GM18498 (cell line): ENCODE data around the gene DSCAML1.

Source experiments
- ATAC-seq: cut with Tn5 transposase; IDR thresholded peaks from one replicate; pipeline ENCODE4 v1.9.1; 2021; ENCODE audit warnings: mild to moderate bottlenecking, moderate library complexity; ENCODE audit not compliant: unreplicated experiment

The DSCAML1 gene

DNA sequence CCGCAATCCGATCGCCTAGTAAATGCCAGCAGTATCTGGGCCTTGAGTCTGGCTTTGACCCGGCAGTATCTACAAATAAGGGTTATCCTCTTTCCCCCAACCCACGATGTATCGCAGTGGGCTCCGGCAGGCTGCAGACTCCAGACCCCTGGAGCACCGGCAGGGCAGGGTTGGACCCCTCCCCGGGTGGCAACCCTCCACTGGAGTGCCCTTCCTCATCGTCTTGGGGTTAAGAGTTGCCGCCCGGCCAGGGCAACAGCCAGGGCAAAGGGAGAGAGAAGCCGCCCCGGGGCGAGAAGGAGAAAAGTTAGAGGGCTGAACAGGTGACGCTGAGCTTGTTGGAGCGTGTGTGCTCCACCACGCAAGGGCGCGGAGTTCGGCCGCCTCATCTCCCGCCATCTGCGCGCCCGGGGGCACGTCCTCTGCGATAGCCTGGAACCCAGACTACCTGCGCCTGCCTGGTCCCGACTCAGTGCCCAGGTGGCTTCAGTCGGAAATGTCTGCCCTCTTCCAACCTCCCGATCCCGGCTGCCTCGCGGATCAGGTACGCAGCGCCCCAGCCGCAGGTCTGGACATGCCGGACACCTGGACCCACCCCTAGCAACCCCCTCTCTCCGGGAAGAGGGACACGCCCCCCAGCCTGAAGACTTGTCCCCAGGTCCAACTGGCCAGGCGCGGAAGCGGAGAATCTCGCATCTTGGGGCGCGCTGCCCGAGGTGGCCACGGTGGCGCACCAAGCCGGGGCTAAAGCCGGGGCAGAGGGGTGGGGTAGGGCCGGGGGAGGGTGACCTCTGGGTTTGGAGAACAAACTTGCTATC is 1.2 kb downstream of the DSCAML1 start:
- ATAC-seq = no peak

DNA sequence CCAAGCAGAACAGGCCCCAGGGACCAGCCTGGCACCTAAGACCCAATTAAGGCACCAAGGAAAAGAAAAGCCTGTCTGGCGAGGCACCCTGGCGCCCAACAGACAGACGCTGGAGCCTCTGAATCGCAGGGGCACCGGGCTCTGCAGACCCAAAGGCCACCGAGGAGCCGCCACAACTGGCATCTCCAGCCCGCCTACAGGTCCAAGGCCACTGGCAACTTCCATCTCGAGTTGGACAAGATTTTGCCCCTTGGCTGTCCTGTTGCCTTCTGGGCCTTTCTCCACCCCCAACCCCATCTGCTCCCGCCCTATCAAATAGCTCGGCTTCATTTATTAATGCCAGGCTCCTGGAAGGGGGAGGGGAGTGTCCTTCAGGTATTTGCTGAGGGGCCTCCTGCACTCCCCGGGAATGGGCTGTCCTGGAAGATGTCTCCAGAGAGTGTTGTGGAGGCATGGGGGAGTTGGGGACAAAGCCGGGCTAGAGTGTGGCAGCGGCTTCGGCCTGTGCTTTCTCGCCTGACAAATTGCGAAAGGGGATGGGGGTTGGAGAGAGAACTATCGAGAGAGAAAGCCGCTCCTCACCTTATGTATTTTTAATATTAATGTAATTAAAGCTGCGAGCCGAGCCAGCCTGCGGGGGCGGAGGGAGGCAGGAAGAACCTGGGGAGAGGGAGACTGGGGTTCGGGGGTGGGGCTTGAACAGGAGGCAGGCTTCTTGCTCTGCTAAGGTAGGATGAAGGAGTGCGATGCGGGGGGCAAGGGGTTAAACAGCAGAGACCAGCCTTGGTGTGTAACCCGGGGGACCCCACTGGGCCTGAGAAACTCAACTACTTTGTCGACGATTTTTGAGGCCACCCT is 2.0 kb downstream of the DSCAML1 start:
- no peak for ATAC-seq

DNA sequence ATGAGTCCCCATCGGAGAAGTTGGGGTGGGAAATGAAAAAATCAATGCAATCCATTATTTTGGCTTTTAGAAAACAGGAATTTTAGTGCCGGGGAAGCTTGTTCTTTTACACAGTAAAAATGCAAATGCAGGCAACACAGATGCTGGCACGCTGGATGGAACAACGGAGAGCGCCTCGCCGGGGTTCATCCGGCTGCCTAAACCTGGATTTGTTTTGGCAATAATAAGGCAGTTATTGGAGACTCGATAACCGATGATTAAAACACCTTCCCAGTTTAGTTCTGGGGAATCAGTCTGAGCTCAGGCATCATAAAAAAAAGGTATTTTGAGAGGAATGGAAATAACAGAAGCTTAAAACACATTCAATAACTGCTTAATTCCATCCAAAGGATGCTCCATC is 2.9 kb downstream of the DSCAML1 start:
- ATAC-seq = no peak

DNA sequence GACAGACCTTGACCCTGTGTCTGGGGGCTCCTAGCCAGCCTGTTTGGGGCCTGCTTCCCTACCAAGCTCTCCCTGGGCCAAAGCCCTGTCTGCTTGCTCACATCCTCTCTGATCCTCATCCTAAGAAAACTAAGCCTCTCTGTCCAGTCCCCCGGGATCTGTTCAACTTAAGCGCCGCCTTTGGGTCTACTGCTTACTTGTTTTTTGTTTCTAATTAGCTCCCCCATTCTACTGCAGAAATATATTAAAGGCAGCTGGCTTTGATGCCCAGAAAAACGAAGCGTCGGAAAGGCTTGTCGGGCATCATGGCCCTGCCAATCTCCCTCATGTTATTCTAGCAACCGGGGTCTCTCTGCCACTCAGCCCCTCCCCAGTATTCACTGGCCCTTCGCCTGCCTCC is 3.4 kb downstream of the DSCAML1 start:
- ATAC-seq = no peak

DNA sequence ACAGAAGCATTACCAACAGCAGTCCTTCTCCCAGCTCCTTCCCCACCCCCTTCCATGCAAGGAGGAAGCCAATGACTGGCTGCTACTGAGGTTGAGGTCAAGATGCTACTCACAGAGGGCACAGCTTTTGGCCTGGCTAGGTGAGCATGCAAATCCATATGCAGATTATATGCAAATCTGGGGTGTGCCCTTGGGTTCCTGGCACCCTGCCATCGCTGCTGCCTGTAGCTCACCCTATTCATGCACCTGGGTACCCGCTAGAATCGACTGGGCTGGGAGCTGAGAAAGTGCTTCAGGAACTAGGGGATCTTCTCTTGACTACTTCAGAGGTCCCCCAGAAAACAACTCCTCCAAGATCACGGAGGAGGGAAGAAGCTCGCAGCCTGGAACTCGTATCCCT is 4.0 kb downstream of the DSCAML1 start:
- ATAC-seq = no peak

DNA sequence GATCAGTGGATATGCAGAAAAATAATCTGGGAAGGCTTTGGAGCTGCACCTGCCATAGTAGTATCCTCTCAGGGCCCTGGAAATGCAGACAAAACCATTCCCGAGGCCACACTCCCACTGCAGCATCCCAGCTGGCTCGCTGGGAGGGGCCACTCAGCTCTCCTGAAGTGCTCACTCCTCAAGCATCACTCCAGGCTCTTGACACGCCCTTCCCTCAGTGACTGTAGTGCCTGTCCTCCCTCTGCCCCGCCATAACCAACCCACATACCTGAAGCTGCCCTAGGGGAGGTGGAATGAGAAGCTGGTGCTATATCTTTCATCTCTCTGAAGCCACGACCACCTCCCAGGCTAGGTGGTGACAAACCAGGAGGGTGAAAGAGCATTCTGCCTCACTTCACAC is 4.8 kb downstream of the DSCAML1 start:
- no peak for ATAC-seq

DNA sequence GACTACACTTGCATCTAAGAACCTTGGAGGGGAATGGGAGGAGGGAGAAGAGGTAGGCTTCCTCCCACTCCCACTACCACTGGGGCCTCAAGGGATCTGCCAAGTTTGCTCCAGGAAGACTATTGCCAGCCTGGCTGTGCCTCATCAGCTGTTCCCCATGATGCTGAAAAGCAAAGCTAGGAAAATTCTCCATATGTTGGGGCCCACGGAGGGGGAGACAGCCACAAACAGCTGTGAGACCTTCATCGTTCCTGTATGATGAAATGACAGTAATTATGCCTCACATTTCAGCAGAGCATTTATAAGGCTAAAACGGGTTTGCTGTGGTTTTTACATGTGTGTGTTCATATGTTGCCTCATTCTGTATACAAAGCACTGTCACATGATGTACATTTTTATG is 6.7 kb downstream of the DSCAML1 start:
- no peak for ATAC-seq

DNA sequence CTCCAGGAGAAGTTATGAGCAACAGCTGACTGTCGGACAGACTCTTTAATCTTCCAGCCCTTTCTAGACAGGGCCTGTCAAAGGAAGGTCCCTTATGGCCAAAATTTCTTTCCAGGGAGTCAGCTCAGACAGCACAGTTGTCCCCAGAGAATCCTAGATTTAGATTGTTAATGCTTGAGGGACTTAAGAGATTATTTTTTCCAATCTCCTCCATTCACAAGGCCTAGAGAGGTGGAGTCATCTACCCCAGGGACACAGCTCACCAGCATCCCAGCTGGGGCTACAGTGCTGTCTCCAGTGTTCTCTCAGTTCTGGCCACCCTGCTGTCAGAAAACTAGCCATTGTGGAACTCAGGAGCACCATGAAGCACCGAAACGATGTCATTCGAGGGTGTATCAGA is 7.8 kb downstream of the DSCAML1 start:
- no peak for ATAC-seq

DNA sequence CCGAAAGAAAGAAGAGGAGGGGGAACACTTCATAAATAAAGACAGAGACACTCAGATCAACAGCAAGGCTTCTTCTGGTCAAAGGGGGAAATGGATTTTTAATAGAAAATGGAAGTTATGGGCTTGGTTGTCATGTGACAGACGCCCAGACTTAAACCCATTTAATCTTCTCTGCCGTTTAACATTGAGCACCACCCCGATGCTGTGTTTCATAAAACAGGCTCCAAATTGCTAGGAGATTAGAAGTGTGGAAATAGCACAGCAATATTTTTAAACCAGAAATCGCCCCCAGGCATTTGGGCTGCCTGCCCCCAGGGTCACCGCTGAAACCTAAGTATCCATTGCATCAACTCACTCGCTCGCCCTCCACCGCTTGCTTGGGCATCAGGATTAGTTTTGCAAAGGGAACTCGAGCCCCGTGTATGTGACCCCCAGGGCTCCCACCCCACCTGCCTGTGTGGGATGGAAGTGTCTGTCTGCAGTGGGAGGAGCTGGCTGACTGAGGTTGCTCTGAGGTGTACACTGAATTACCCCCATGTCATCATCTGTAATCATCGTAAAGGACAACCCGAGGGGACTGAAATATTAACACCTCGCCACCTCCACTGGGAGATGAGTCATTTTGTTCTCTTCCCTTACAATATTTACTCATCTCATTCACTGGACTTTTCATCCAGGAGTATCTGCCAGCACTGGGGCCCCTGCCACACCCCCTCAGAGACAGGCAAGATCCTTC is 10.7 kb downstream of the DSCAML1 start:
- no peak for ATAC-seq

DNA sequence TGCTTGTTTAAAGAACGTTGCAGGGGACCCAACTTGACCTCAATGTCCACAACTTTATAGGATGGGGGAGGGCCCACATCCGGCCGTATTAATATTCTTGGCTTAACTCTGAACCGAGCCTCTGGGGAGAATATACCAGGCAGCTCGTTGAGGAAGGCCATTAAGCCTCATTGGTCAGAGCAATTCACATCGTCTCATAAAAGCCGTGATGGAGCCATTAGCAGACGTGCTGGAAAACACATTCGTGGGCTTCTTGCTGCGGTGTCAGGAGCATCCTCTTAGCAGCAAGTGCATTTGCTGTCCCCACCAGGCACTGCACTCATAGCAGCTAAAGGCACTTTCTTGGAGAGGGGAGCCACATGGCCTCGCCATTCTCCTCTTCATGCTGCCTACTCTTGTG is 14.9 kb downstream of the DSCAML1 start:
- no peak for ATAC-seq

DNA sequence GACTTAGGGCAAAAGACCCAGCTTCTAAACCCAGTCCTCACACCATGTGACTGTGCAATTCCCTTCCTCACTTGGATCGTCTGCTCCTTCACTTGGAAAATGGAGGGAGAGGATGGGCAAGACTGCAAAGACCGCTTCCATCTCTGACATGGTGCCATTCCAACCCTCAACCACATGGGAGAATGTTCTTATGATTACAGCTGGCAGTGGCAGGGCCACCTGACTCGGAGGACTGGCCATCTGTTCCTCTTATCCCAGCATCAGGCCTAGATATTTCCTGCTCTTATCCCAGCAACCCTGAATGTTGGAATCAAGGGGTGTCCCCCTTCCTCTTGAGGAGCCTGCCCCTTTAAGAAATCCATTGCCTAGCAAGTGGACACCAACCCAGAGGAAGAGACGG is 15.4 kb downstream of the DSCAML1 start:
- ATAC-seq = no peak

DNA sequence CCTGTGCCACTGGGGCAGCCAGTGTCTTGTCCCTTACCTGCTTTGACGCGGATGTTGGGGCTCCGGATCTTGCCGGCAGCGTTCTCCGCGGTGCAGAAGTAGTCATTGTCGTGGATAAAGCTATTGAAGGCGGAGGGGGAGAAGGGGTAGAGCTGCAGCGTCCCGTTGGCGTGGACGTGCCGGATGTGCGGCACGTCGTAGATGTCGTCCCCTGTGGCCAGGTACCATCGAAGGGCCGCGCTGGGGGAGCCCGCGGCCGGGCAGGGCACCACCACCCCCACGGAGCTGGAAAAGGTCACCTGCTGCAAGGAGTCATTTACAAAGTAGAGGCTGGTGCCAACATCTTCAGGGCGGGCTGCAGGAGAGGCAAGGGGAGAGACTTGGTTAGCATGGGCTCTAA is 16.6 kb downstream of the DSCAML1 start:
- no peak for ATAC-seq

DNA sequence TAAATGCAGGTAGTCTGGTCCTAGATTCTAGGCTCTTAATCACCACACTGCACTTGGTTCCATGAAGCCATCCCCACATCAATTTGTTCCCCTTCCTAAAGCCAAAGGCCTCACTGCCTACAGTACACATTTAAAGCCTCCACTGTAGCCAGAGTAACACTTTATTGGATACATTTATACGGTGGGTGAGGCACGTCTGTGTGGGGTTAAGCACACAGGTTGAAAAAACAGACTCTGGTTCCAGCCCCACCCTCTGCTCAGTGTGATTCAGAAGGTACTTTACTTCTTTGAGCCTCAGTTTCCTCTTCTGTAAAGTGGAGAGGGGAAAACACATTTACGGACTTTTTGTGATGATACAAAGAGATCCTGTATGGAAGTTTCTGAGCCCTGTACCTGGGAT is 22.5 kb downstream of the DSCAML1 start:
- no peak for ATAC-seq

DNA sequence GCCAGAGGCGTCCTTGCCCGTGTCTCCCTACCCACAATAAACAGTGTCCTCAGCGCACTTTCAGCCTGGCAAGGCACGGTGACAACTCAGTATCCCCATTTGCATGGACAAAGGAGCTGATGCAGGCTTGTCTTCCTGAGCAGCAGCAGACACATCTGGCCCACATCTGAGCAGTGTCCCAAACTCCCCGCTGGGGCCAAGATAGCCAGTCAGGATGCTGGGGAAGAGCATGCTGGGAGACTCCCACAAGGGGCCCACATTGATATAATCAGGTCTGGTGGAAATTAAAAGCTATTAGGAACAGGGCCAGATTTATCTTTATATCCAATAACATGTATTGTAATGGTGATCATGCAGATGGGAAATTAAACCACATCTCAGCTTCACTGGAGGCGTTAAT is 24.7 kb downstream of the DSCAML1 start:
- no peak for ATAC-seq

DNA sequence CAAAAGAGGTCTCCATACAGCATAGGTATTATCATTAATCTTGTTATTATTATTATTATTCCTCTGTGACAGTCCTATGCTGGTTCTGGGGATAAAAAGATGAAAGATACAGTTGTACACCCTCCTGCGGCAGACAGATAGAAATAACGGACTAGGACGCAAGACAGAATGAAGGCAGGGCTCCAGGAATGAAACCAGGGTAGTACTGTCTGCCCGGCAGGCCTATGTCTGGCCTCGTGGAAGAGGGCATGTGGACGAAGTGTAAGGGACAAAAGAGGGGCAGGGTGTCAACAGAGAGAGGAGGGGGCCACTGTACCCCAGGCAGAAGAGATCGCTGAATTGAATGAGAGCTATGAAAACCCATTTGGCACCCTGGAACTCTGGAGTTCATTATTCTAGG is 25.2 kb downstream of the DSCAML1 start:
- no peak for ATAC-seq

DNA sequence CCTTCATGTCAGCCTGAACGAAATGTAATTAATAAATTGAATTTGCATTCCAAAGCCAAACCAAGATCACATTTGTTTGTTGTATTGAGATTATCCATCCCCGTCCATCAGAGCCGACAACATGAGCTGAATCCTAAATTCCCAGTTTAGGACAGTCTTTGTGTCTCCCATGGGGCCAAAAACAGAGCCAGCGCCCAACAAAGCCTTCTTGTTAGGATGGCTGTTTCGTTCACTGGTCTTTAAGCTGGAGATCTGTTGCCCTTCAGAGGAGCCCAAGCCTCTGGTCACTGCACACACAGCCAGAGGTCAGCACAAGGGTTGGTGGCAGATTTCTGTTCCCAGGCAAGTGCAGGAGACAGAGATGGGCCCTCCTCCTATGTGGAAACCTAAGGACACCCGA is 25.8 kb downstream of the DSCAML1 start:
- no peak for ATAC-seq

DNA sequence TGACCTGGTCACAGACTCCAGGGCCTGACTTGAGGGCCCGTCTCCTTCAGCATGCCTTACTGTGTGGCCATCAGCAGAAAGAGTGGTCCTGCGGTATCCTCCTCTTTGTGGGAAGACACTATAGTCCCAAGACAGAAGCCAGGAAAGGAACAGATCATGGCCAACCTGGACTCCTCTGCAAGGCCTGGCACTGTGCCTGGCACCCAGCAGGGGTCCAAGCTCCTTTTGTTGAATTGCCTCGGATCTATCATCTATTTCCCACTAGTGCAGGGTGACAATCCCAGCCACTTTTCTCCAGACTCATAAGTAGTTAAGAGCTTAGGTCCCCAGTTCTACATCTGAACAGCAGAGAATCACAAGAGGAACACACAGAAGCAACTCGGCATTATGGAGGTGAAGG is 27.0 kb downstream of the DSCAML1 start:
- ATAC-seq = no peak

DNA sequence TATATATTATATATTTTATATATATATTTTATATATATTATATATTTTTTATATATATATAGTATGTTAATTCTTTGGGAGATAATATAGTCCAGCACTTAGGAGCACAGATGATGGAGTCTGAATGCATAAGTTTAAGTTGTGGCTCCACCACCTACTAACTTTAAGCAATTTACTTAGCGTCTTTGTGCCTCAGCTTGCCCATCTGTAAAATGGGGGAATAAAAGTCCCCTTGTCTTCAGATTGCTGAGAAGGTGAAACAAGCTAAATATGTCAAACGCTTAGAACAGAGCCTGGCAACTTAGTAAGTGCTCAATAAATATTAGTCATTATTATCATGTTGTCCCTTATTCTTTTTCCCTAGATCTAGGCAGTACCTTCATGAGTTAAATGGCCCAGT is 27.5 kb downstream of the DSCAML1 start:
- ATAC-seq = no peak

DNA sequence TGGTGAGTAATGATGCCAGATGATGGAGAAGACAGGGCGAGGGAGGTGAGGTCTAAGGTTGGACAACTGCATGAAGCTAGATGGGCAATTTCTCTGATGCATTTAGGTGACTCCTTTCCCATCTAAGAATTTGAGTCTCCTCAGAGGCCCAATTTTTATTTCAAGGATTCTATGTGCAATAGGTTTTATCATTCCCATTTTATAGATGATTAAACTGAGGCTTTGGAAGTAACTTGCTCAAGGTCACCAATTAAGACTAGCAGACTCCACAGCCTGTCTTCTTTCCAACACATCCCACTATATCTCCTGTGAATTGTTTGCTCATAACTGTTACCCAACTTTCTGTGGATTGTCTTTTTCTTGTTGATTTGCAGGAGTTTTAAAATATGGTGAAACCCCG is 28.5 kb downstream of the DSCAML1 start:
- no peak for ATAC-seq

DNA sequence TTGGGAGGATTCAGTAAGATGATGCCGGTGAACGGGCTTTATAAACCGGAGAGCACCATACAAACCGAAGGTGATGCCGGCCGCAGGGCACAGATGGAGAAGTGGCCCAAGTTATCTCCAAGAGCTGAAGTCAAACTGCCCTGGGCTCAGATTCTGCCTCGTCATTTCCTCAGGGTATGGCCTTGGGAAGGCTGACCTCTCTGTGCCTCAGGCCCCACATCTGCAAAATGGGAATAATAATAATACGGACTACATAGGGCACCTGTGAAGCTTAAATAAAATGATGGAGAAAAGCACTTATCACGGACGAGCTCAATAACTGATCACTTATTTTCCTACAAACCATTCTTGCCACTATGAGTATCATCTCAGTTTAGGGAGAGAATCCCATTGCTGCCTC is 29.9 kb downstream of the DSCAML1 start:
- ATAC-seq = no peak

DNA sequence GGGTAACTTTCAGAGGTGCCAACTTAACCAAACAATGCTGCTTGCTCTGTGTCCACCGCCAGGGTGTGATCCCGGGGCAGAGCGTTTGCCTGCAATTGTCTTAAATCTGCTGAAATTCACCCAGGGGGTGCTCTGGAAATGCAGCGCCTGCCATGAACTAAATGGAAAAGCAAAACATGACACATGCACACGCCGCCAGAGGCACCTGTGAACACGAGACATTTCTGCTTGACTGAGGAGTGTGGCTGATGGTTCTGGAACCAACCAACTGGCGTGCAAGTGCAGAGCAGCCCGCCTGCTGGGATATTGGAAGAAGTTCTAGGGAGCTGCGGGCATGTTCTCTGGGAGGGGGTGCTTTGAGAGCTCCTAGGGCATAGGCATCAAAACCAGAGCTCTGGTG is 30.4 kb downstream of the DSCAML1 start:
- ATAC-seq = no peak

DNA sequence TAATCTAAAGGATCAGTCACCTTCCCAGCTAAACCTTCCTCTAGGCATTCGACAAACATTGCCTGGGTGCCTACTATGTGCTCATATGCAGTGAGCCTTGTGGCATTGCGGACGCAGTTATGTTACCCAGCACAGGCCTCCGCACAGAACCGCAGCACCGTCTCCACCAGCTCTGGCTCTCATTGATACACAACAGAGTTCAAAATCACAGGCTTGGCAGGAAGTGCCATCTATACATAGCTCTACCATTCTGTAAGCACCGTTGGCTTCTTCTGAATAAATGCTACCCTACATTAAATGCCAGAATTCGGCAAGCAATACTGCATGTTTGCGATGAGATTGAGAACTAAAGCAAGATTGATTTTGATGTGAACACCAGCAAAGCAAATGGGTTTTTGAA is 31.0 kb downstream of the DSCAML1 start:
- no peak for ATAC-seq
